Trophoblast cell (in vitro differentiated cells and primary cell): ENCODE data around the gene C9orf78.
"Not testable (repeated sequence)": the region's sequence is repeated elsewhere in the genome, so short reads cannot be mapped to it uniquely, and the experiment has no call there.

Experiments
- DNase-seq, 2 donors: peaks; one replicate each; pipeline ENCODE4 v3.0.0-alpha.2; 2016
- H2AFZ ChIP-seq: 2 replicates; pipeline ENCODE4 v1.6.1; 2013; ENCODE audit warnings: low read length, moderate library complexity, mild to moderate bottlenecking; ENCODE audit not compliant: insufficient read depth, poor library complexity
- H2AK5ac ChIP-seq: 2 replicates; pipeline ENCODE4 v1.6.1; 2013; ENCODE audit warnings: mild to moderate bottlenecking, low read length
- H2BK120ac ChIP-seq: 2 replicates; pipeline ENCODE4 v1.6.1; 2013; ENCODE audit warnings: low read length, mild to moderate bottlenecking, moderate library complexity; ENCODE audit not compliant: insufficient read depth, poor library complexity
- H2BK12ac ChIP-seq: 2 replicates; pipeline ENCODE4 v1.6.1; 2013; ENCODE audit warnings: mild to moderate bottlenecking, low read length, moderate library complexity
- H2BK5ac ChIP-seq: 2 replicates; pipeline ENCODE4 v1.6.1; 2013; ENCODE audit warnings: low read length, low read depth, moderate library complexity, mild to moderate bottlenecking; ENCODE audit not compliant: poor library complexity
- H3K14ac ChIP-seq: 2 replicates; pipeline ENCODE4 v1.6.1; 2013; ENCODE audit warnings: mild to moderate bottlenecking, low read length
- H3K18ac ChIP-seq: 2 replicates; pipeline ENCODE4 v1.6.1; 2013; ENCODE audit warnings: mild to moderate bottlenecking, low read length
- H3K23ac ChIP-seq: 2 replicates; pipeline ENCODE4 v1.6.1; 2013; ENCODE audit warnings: low read length
- H3K27ac ChIP-seq: 2 replicates; pipeline ENCODE4 v1.5.1; 2013; ENCODE audit warnings: low read depth, mild to moderate bottlenecking, inconsistent platforms, low read length, moderate library complexity
- H3K27me3 ChIP-seq: 2 replicates; pipeline ENCODE4 v1.6.1; 2013; ENCODE audit warnings: inconsistent platforms, mild to moderate bottlenecking, low read length, moderate library complexity; ENCODE audit not compliant: insufficient read depth
- H3K36me3 ChIP-seq, 2 experiments: 1 replicate in 1 of 2; 2 replicates in 1 of 2; pipeline ENCODE4 v1.6.1; 2013; ENCODE audit warnings: low read length in 2 of 2, mild to moderate bottlenecking in 2 of 2, moderate library complexity in 1 of 2; ENCODE audit not compliant: insufficient read depth in 2 of 2, control insufficient read depth in 1 of 2
- H3K4ac ChIP-seq: 2 replicates; pipeline ENCODE4 v1.6.1; 2013; ENCODE audit warnings: low read depth, mild to moderate bottlenecking, low read length, moderate library complexity
- H3K4me1 ChIP-seq, 2 experiments: 1 replicate in 1 of 2; 2 replicates in 1 of 2; pipeline ENCODE4 v1.6.1; 2013; ENCODE audit warnings: low read length in 2 of 2, mild to moderate bottlenecking in 2 of 2, moderate library complexity in 1 of 2; ENCODE audit not compliant: insufficient read depth in 2 of 2, control insufficient read depth in 1 of 2
- H3K4me2 ChIP-seq: 2 replicates; pipeline ENCODE4 v1.6.1; 2013; ENCODE audit warnings: inconsistent platforms, mild to moderate bottlenecking, low read length, moderate library complexity
- H3K4me3 ChIP-seq: 2 replicates; pipeline ENCODE4 v1.5.1; 2013; ENCODE audit warnings: mild to moderate bottlenecking, low read depth, low read length, inconsistent platforms
- H3K79me1 ChIP-seq: one replicate; pipeline ENCODE4 v1.6.1; 2013; ENCODE audit warnings: low read length
- H3K79me2 ChIP-seq: 2 replicates; pipeline ENCODE4 v1.6.1; 2013; ENCODE audit warnings: low read length, mild to moderate bottlenecking; ENCODE audit not compliant: control insufficient read depth, insufficient read depth, poor library complexity
- H3K9ac ChIP-seq: 2 replicates; pipeline ENCODE4 v1.6.1; 2013; ENCODE audit warnings: mild to moderate bottlenecking, low read length
- H3K9me3 ChIP-seq: 2 replicates; pipeline ENCODE4 v1.6.1; 2013; ENCODE audit warnings: low read depth, mild to moderate bottlenecking, control low read depth, inconsistent platforms, low read length; ENCODE audit not compliant: insufficient read depth
- H4K12ac ChIP-seq: 2 replicates; pipeline ENCODE4 v1.6.1; 2013; ENCODE audit warnings: low read depth, mild to moderate bottlenecking, low read length, moderate library complexity
- H4K8ac ChIP-seq: 2 replicates; pipeline ENCODE4 v1.6.1; 2013; ENCODE audit warnings: low read depth, mild to moderate bottlenecking, low read length, moderate library complexity
- H4K91ac ChIP-seq: one replicate; pipeline ENCODE4 v1.6.1; 2013; ENCODE audit warnings: low read depth, mild to moderate bottlenecking, low read length, moderate library complexity
- WGBS: extraction: QIAGEN DNeasy Blood & Tissue Kit; methylation state at CpG from one replicate; pipeline ENCODE4 v1.1.7; 2013; ENCODE audit warnings: missing lambda C conversion rate; ENCODE audit not compliant: insufficient read length, insufficient coverage; ENCODE audit errors: extremely low coverage; 5-methylcytosine and 5-hydroxymethylcytosine counted together

C9orf78 gene

DNA sequence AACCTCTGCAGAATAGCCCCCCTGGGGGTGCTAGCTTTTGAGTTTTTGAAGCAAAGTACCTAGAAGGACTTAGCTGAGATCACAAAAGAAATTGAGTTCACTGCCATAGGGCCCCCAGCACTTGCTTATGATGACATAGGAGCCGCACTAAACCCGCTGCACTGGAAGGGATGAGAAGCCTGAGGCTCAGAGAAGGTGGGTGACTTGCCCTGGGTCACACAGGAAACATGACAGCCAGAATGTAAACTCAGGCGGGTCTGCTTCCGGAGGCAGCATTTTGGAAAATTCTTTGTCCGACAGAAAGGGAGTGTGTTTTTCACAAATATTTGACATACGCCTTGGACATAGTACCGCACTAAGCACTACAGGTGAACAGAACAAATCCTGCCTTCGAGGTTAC, 40.5 kb downstream of the C9orf78 start:
- Histone ChIP-seq H3K4me3 (no peak overlapping the region), H3K79me1 (no peaks in the 10 kb centered on the region), H4K12ac (no peak overlapping the region), H3K4me1 (no peaks in the 10 kb centered on the region), H2AFZ (no peak overlapping the region), H3K9ac (no peak overlapping the region), H3K18ac (no peak overlapping the region), H2BK5ac (no peak overlapping the region), H2AK5ac (no peak overlapping the region), H3K27ac (no peak overlapping the region), H4K8ac (no peak overlapping the region), H3K79me2 (no peaks in the 10 kb centered on the region), H3K36me3 (no peaks in the 10 kb centered on the region), H3K27me3 (no peaks in the 10 kb centered on the region), H3K14ac (no peak overlapping the region), H2BK12ac (no peak overlapping the region), H3K9me3 (peaks cover 1% of the 10 kb centered on the region), H4K91ac (no peak overlapping the region), H3K4me2 (no peak overlapping the region), H3K23ac (no peak overlapping the region), H2BK120ac (no peak overlapping the region), H3K4ac (no peak overlapping the region)
- DNase-seq = no peak
- WGBS = no CpG with 5 or more reads among the region's 8 CpGs

DNA sequence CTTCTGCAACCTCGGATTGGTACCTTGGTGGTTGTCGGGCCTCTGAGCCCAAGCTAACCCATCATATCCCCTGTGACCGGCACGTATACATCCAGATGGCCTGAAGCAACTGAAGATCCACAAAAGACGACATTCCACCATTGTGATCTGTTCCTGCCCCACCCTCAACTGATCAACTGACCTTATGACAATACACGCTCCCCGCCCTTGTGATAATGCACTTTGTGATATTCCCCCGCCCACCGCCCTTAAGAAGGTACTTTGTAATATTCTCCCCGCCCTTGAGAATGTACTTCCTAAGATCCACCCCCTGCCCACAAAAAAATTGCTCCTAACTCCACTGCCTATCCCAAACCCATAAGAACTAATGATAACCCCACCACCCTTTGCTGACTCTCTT, 48.6 kb downstream of the C9orf78 start:
- Histone ChIP-seq H3K18ac (no peak overlapping the region), H3K4me2 (no peak overlapping the region), H3K79me1 (no peaks in the 10 kb centered on the region), H3K9me3 (no peaks in the 10 kb centered on the region), H4K91ac (no peak overlapping the region), H3K4me3 (no peak overlapping the region), H3K36me3 (no peaks in the 10 kb centered on the region), H3K4ac (no peak overlapping the region), H2AK5ac (no peak overlapping the region), H3K23ac (no peak overlapping the region), H2AFZ (no peak overlapping the region), H3K9ac (no peak overlapping the region), H4K12ac (no peak overlapping the region), H3K14ac (no peak overlapping the region), H4K8ac (no peak overlapping the region), H3K79me2 (no peaks in the 10 kb centered on the region), H3K27ac (no peak overlapping the region), H3K27me3 (no peaks in the 10 kb centered on the region), H3K4me1 (no peaks in the 10 kb centered on the region), H2BK120ac (no peak overlapping the region), H2BK12ac (no peak overlapping the region), H2BK5ac (no peak overlapping the region)
- no CpG with 5 or more reads among the region's 10 CpGs for WGBS
- DNase-seq = no peak

DNA sequence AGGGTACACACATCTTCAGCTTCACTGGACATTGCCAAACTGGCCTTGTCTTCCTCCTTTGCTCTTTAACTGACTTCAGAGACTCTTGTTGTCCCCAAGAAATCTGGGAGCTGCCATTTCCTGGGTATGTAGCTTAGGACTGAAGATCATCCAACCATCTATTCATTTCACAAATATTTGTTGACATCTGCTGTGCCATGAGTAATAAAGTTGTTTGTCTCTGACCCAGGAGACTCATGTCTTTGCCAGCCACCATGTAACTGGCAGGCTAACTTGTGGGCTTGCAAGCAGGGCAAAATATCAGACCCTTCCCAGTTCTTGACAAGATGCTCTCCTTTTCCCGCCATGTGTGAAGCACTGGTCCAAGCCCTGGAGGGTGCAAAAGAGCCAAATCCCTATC, 49.2 kb downstream of the C9orf78 start:
- Histone ChIP-seq H2AFZ (no peak overlapping the region), H3K36me3 (no peaks in the 10 kb centered on the region), H3K14ac (no peak overlapping the region), H3K4me1 (no peaks in the 10 kb centered on the region), H3K79me1 (no peaks in the 10 kb centered on the region), H3K18ac (no peak overlapping the region), H3K27me3 (no peaks in the 10 kb centered on the region), H4K91ac (no peak overlapping the region), H4K8ac (no peak overlapping the region), H3K4me3 (no peak overlapping the region), H2BK12ac (no peak overlapping the region), H2BK120ac (no peak overlapping the region), H4K12ac (no peak overlapping the region), H3K4me2 (no peak overlapping the region), H3K79me2 (no peaks in the 10 kb centered on the region), H3K9me3 (no peaks in the 10 kb centered on the region), H3K27ac (no peak overlapping the region), H3K4ac (no peak overlapping the region), H2BK5ac (no peak overlapping the region), H3K9ac (no peak overlapping the region), H2AK5ac (no peak overlapping the region), H3K23ac (no peak overlapping the region)
- DNase-seq = peak in 1 of 2 donors; percentile 47
- WGBS = no CpG with 5 or more reads among the region's 1 CpG

DNA sequence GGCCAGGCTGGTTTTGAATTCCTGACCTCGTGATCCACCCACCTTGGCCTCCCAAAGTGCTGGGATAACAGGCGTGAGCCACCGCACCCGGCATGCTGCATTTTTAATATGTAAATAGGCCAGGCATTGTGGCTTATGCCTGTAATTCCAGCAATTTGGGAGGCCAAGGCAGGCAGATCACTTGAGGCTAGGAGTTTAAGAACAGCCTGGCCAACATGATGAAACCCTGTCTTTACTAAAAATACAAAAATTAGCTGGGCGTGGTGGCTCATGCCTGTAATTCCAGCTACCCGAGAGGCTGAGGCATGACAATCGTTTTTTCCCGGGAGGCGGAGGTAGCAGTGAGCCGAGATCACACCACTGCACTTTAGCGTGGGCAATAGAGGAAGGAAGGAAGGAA, 50.1 kb downstream of the C9orf78 start:
- not testable (repeated sequence) for H3K9ac ChIP-seq, H3K79me1 ChIP-seq, H2BK5ac ChIP-seq, H3K4ac ChIP-seq, H3K36me3 ChIP-seq, H3K23ac ChIP-seq, H3K27ac ChIP-seq, H4K91ac ChIP-seq, H3K4me1 ChIP-seq, H3K9me3 ChIP-seq, H3K18ac ChIP-seq, H4K12ac ChIP-seq, H2BK120ac ChIP-seq, H3K27me3 ChIP-seq, H3K79me2 ChIP-seq, H4K8ac ChIP-seq, H3K14ac ChIP-seq, H3K4me3 ChIP-seq, H2AFZ ChIP-seq, H2BK12ac ChIP-seq, H3K4me2 ChIP-seq, H2AK5ac ChIP-seq
- no CpG with 5 or more reads among the region's 11 CpGs for WGBS
- DNase-seq = peak; percentile 88 to 89
